ENCODE measurements around the gene PHACTR1. TPM values are rescaled to one million over a fixed set of nuclear protein-coding genes. Genes with fewer than 3 reads are reported as not detected.

PHACTR1 gene
- total and polyA plus RNA-seq, 2 of the 4 experiments (the other 2 are of a cell fraction) = not detected

GRCh38 chr6:12813321-12813720 lies 96.8 kb downstream of the PHACTR1 start:
- Histone ChIP-seq H3K9me1 (ENCODE audit: insufficient read depth, low read length) (no peaks in the 10 kb centered on the region), H3K27me3 (ENCODE audit: control insufficient read depth, insufficient read depth, low read length) (no peaks in the 10 kb centered on the region), H3K79me1 (ENCODE audit: low read depth in 1 of 2, low read length in 2 of 2) (no peaks in the 10 kb centered on the region), H2BK120ac (ENCODE audit: low read depth, low read length) (no peak overlapping the region), H3K4me2 (ENCODE audit: low read depth, low read length) (no peak overlapping the region), H2BK15ac (ENCODE audit: low read depth, low read length) (no peak overlapping the region), H3K36me3 (ENCODE audit: control insufficient read depth, insufficient read depth, low read length) (no peaks in the 10 kb centered on the region), H3K14ac (replicated peaks; ENCODE audit: low read depth, low read length) (no peak overlapping the region), H3K4me3 (ENCODE audit: insufficient read depth, low read depth, low read length) (no peak overlapping the region), H4K5ac (ENCODE audit: low read depth, low read length) (no peak overlapping the region), H3K23ac (ENCODE audit: low read depth, low read length) (no peak overlapping the region), H3K4ac (ENCODE audit: low read depth, low read length) (no peak overlapping the region), H3K9me3 (ENCODE audit: control insufficient read depth, insufficient read depth, low read length) (peaks cover 9% of the 10 kb centered on the region; the same call in 1 of the 2 replicates), H3K9ac (ENCODE audit: low read depth, low read length) (no peak overlapping the region), H3K56ac (ENCODE audit: extremely low read depth, insufficient read depth, low read length) (no peak overlapping the region), H3K18ac (ENCODE audit: low read depth, low read length) (no peak overlapping the region), H2BK20ac (ENCODE audit: low read depth, low read length) (no peak overlapping the region), H2AFZ (replicated peaks; ENCODE audit: low read length, poor library complexity) (no peak overlapping the region), H4K91ac (ENCODE audit: insufficient read depth, low read depth, low read length) (no peak overlapping the region), H3K27ac (ENCODE audit: insufficient read depth, low read length) (no peak overlapping the region), H4K8ac (ENCODE audit: low read depth in 2 of 2, low read length in 2 of 2) (no peak overlapping the region), H2AK9ac (replicated peaks; ENCODE audit: low read depth, low read length, poor library complexity) (no peak overlapping the region), H2AK5ac (ENCODE audit: low read depth, low read length) (no peak overlapping the region), H3K4me1 (ENCODE audit: control insufficient read depth, insufficient read depth, low read length) (no peaks in the 10 kb centered on the region), H4K20me1 (ENCODE audit: insufficient read depth, low read length) (no peaks in the 10 kb centered on the region), H2BK5ac (ENCODE audit: low read depth, low read length, poor library complexity, severe bottlenecking) (no peak overlapping the region)
- no peak for DNase-seq
- dilution Hi-C loops (cut with HindIII; ENCODE audit: low sequenced_read_pairs, unreplicated experiment) = no loop called here
- ATAC-seq (ENCODE audit: low read depth) = no peak
- intact Hi-C loops (cut with micrococcal nuclease) = no loop called here
- ChIA-PET POLR2A (ENCODE audit: unreplicated experiment) (no interaction called here), CTCF (no interaction called here)
- no TSS peak for BruUV-seq (replicated peaks)
- TF ChIP-seq CEBPB (IDR thresholded peaks at IDR 0.05; ENCODE audit: low read depth, low read length) (no peak), MXI1 (IDR thresholded peaks at IDR 0.05; ENCODE audit: borderline replicate concordance, low read depth, low read length) (no peak), BHLHE40 (IDR thresholded peaks at IDR 0.05; ENCODE audit: low read depth, low read length) (no peak), FOS (IDR thresholded peaks at IDR 0.05; ENCODE audit: low read depth, low read length) (no peak), RAD21 (IDR thresholded peaks at IDR 0.05; ENCODE audit: low read length) (no peak), CHD1 (IDR thresholded peaks at IDR 0.05; ENCODE audit: low read depth, low read length) (no peak), RCOR1 (IDR thresholded peaks at IDR 0.05; ENCODE audit: insufficient replicate concordance, low read length) (no peak), NFE2L2 (IDR thresholded peaks at IDR 0.05; ENCODE audit: low read depth, low read length) (no peak), MAFK (IDR thresholded peaks at IDR 0.05; ENCODE audit: low read depth, low read length) (no peak), USF2 (IDR thresholded peaks at IDR 0.05; ENCODE audit: low read depth, low read length) (no peak), MAZ (IDR thresholded peaks at IDR 0.05; ENCODE audit: borderline replicate concordance, low read depth, low read length) (no peak), SMC3 (IDR thresholded peaks at IDR 0.05; ENCODE audit: low read depth, low read length) (no peak), POLR2A (IDR thresholded peaks at IDR 0.05; ENCODE audit: low read depth, low read length) (no peak), CTCF (conservative IDR thresholded peaks at IDR 0.05; ENCODE audit: low read depth, low read length) (no peak), RFX5 (IDR thresholded peaks at IDR 0.05; ENCODE audit: low read depth, low read length) (no peak), ELK1 (IDR thresholded peaks at IDR 0.05; ENCODE audit: borderline replicate concordance, low read depth, low read length) (no peak)
- in situ Hi-C loops (cut with MboI; ENCODE audit: low sequenced_read_pairs) = no loop called here
- WGBS, 2 experiments (ENCODE audit: extremely low coverage in 2 of 2, insufficient read length in 1 of 2) = 40% methylated on average over 1 of the region's 2 CpGs; no CpG with 5 or more reads in 1 of the 2 experiments
